Type B pancreatic cell (in vitro differentiated cells): ENCODE data around the gene BST1. TPM values are rescaled to one million over a fixed set of nuclear protein-coding genes. Genes with fewer than 3 reads are reported as not detected.

Source experiments
- DNase-seq: peaks from one replicate; pipeline ENCODE4 v3.0.0; 2021; ENCODE audit warnings: mixed read lengths; ENCODE audit not compliant: unreplicated experiment; ENCODE audit errors: extremely low spot score
- H3K27ac Mint-ChIP-seq: 2 replicates; pipeline ENCODE4 v1.8.0; 2021; ENCODE audit warnings: mild to moderate bottlenecking, mixed read lengths
- H3K27me3 Mint-ChIP-seq: 2 replicates; pipeline ENCODE4 v1.8.0; 2021; ENCODE audit warnings: mixed read lengths
- H3K36me3 Mint-ChIP-seq: 2 replicates; pipeline ENCODE4 v1.8.0; 2021; ENCODE audit warnings: mixed read lengths
- H3K4me1 Mint-ChIP-seq: one replicate; pipeline ENCODE4 v1.8.0; 2021; ENCODE audit warnings: mixed read lengths; ENCODE audit not compliant: unreplicated experiment
- H3K4me3 Mint-ChIP-seq: 2 replicates; pipeline ENCODE4 v1.8.0; 2021; ENCODE audit warnings: mild to moderate bottlenecking, mixed read lengths
- H3K9me3 Mint-ChIP-seq: 2 replicates; pipeline ENCODE4 v1.8.0; 2021; ENCODE audit warnings: mixed read lengths
- CTCF ChIP-seq: fragments of 200-600 bp; sonication (generic); conservative IDR thresholded peaks from 2 replicates; pipeline ENCODE4 v1.5.0; 2021; ENCODE audit warnings: antibody characterized with exemption, mild to moderate bottlenecking
- total RNA-seq: library from RNA; stranded (reverse); gene quantifications from 2 replicates; pipeline ENCODE4 v1.2.1, GENCODE V29; 2021; ENCODE audit warnings: low replicate concordance

BST1 gene
- total RNA-seq, 1 donor from 2014 or later = 0.89 TPM

- H3K9me3 Mint-ChIP-seq = no peaks in the 10 kb centered on the region
- no peaks in the 10 kb centered on the region for H3K27me3 Mint-ChIP-seq
- DNase-seq = no peak
- no peak for TF ChIP-seq CTCF
- no peaks in the 10 kb centered on the region for H3K4me1 Mint-ChIP-seq
- no peaks in the 10 kb centered on the region for H3K36me3 Mint-ChIP-seq
- H3K27ac Mint-ChIP-seq = no peak overlapping the region
- H3K4me3 Mint-ChIP-seq = no peak overlapping the region
Observed at GRCh38 chr4:15746110-15746509, 43.2 kb downstream of the BST1 start.

GRCh38 chr4:15749001-15749400 is 46.1 kb downstream of the BST1 start:
- H3K4me3 Mint-ChIP-seq = no peak overlapping the region
- H3K27me3 Mint-ChIP-seq = no peaks in the 10 kb centered on the region
- no peaks in the 10 kb centered on the region for H3K9me3 Mint-ChIP-seq
- H3K27ac Mint-ChIP-seq = no peak overlapping the region
- no peak for TF ChIP-seq CTCF
- DNase-seq = no peak
- no peaks in the 10 kb centered on the region for H3K36me3 Mint-ChIP-seq
- H3K4me1 Mint-ChIP-seq = no peaks in the 10 kb centered on the region

GRCh38 chr4:15751153-15751552 is 48.3 kb downstream of the BST1 start:
- Mint-ChIP-seq H3K36me3 (no peaks in the 10 kb centered on the region), H3K4me3 (no peak overlapping the region), H3K27ac (no peak overlapping the region), H3K4me1 (no peaks in the 10 kb centered on the region), H3K27me3 (no peaks in the 10 kb centered on the region), H3K9me3 (no peaks in the 10 kb centered on the region)
- TF ChIP-seq CTCF = no peak
- DNase-seq = no peak

GRCh38 chr4:15753081-15753480 is 50.2 kb downstream of the BST1 start:
- DNase-seq = no peak
- Mint-ChIP-seq H3K9me3 (no peaks in the 10 kb centered on the region), H3K4me1 (no peaks in the 10 kb centered on the region), H3K27ac (no peak overlapping the region), H3K36me3 (no peaks in the 10 kb centered on the region), H3K4me3 (no peak overlapping the region), H3K27me3 (no peaks in the 10 kb centered on the region)
- TF ChIP-seq CTCF = no peak

- Mint-ChIP-seq H3K27me3 (no peaks in the 10 kb centered on the region), H3K4me3 (no peak overlapping the region), H3K27ac (no peak overlapping the region), H3K4me1 (no peaks in the 10 kb centered on the region), H3K36me3 (no peaks in the 10 kb centered on the region), H3K9me3 (no peaks in the 10 kb centered on the region)
- TF ChIP-seq CTCF = no peak
- no peak for DNase-seq
Observed at GRCh38 chr4:15753786-15754185, 50.9 kb downstream of the BST1 start.

- DNase-seq = no peak
- H3K36me3 Mint-ChIP-seq = no peaks in the 10 kb centered on the region
- H3K27ac Mint-ChIP-seq = no peak overlapping the region
- no peak overlapping the region for H3K4me3 Mint-ChIP-seq
- no peaks in the 10 kb centered on the region for H3K9me3 Mint-ChIP-seq
- no peak for TF ChIP-seq CTCF
- no peaks in the 10 kb centered on the region for H3K27me3 Mint-ChIP-seq
- no peaks in the 10 kb centered on the region for H3K4me1 Mint-ChIP-seq
Observed at GRCh38 chr4:15754323-15754722, 51.5 kb downstream of the BST1 start.
